ENCODE data around the gene LCE2B. TPM values are rescaled to one million over a fixed set of nuclear protein-coding genes. Genes with fewer than 3 reads are reported as not detected.

LCE2B gene
- total RNA-seq, 2 donors from 2014 or later, result 3.2 TPM; not detected in 1

DNA sequence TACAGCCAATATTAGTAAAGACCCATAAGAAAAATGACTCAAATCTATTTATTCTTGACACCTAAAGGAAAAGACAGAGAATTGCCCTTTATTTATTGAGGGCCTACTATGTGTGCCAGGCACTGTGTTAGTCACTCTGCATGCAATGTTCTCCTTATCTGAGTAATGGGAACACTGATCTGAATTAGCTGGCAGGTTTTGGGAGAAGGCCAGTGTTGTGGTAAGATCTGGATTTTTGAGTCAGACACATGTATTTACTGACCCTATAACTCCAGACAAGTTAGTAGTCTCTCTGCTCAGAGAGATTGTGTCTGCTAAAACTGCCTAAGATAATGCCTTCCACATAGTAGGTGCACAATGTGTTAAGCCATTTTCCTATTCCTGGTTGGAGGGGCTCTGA lies 39.3 kb downstream of the LCE2B start:
- Histone ChIP-seq H3K4me3 (no peak overlapping the region), H3K36me3 (no peaks in the 10 kb centered on the region), H3K27me3 (replicated peaks; ENCODE audit: insufficient read depth) (no peaks in the 10 kb centered on the region), H3K27ac (no peak overlapping the region), H3K4me1 (replicated peaks) (no peaks in the 10 kb centered on the region), H3K9me3 (no peaks in the 10 kb centered on the region)
- intact Hi-C loops (cut with DNase I), result no loop called here
- TF ChIP-seq POLR2AphosphoS5 (IDR thresholded peaks at IDR 0.05), result no peak
- TF ChIP-seq, protein P1, sequence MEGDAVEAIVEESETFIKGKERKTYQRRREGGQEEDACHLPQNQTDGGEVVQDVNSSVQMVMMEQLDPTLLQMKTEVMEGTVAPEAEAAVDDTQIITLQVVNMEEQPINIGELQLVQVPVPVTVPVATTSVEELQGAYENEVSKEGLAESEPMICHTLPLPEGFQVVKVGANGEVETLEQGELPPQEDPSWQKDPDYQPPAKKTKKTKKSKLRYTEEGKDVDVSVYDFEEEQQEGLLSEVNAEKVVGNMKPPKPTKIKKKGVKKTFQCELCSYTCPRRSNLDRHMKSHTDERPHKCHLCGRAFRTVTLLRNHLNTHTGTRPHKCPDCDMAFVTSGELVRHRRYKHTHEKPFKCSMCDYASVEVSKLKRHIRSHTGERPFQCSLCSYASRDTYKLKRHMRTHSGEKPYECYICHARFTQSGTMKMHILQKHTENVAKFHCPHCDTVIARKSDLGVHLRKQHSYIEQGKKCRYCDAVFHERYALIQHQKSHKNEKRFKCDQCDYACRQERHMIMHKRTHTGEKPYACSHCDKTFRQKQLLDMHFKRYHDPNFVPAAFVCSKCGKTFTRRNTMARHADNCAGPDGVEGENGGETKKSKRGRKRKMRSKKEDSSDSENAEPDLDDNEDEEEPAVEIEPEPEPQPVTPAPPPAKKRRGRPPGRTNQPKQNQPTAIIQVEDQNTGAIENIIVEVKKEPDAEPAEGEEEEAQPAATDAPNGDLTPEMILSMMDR (IDR thresholded peaks at IDR 0.05), result no peak
- TF ChIP-seq POLR2A (IDR thresholded peaks at IDR 0.05), result no peak
- DNase-seq (ENCODE audit: low spot score), result no peak

DNA sequence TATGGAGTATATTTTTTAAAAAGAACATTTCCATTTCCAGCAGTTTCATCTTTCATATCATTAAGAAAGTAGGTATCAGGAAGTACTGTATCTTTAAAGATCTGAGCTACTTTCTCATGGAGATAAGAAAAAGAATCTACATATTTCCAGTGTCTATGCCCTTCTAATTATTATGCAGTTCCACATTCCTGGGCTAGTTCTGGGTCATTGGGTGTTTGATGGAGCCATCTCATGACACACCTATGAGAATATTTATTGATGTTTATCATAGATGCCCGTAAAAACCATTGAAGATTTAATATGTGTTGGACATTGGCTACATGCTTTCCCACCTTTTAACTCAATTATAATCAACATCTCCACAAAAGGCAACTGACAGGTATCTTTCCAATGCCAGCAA lies 43.1 kb downstream of the LCE2B start:
- no peak for DNase-seq (ENCODE audit: low spot score)
- 32% methylated on average over 1 of the region's 1 CpG for WGBS
- intact Hi-C loops (cut with DNase I), result no loop called here
- no peaks in the 10 kb centered on the region for H3K27me3 ChIP-seq (replicated peaks; ENCODE audit: insufficient read depth)
- H3K9me3 ChIP-seq, result no peaks in the 10 kb centered on the region
- no peaks in the 10 kb centered on the region for H3K4me1 ChIP-seq (replicated peaks)
- H3K4me3 ChIP-seq, result no peak overlapping the region
- TF ChIP-seq POLR2A (IDR thresholded peaks at IDR 0.05), result no peak
- TF ChIP-seq, protein P1 (IDR thresholded peaks at IDR 0.05), result no peak
- no peak for TF ChIP-seq POLR2AphosphoS5 (IDR thresholded peaks at IDR 0.05)
- no peaks in the 10 kb centered on the region for H3K36me3 ChIP-seq
- H3K27ac ChIP-seq, result no peak overlapping the region

DNA sequence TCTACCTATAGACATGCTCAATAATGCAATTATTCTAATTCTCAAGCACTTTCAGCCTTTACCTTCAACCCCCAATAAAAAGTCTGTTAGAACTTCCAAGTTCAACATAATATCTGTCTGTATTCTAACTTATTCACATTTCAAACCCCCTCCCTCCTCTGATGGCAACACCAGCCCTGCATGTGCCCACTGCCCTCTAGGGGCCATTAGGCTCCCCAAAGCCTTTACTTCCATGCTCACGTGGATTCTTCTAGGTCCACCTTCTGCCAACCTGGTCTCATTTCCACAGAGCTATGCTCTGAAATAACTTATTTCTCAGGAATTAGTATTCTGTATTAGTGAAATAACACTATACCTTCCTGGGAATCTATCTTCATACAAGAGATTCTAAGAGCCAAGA lies 49.7 kb downstream of the LCE2B start:
- Histone ChIP-seq H3K36me3 (no peaks in the 10 kb centered on the region), H3K4me1 (replicated peaks) (no peaks in the 10 kb centered on the region), H3K27ac (no peak overlapping the region), H3K27me3 (replicated peaks; ENCODE audit: insufficient read depth) (no peaks in the 10 kb centered on the region), H3K4me3 (no peak overlapping the region), H3K9me3 (no peaks in the 10 kb centered on the region)
- DNase-seq (ENCODE audit: low spot score), result no peak
- intact Hi-C loops (cut with DNase I), result no loop called here
- WGBS, result 10% methylated on average over 1 of the region's 1 CpG
- TF ChIP-seq POLR2AphosphoS5 (IDR thresholded peaks at IDR 0.05) (no peak), POLR2A (IDR thresholded peaks at IDR 0.05) (no peak)
- TF ChIP-seq, protein P1 (IDR thresholded peaks at IDR 0.05), result no peak

Other genes starting within 250 kb of the LCE2B start
- not detected for gene LCE5A, start 175.3 kb upstream of the LCE2B start, total RNA-seq
- gene CRCT1, start 171.6 kb upstream of the LCE2B start, total RNA-seq, result not detected
- gene LCE3E, start 119.3 kb upstream of the LCE2B start, total RNA-seq, result not detected
- gene LCE3D, start 105.6 kb upstream of the LCE2B start, total RNA-seq, result not detected
- gene LCE3C, start 85.9 kb upstream of the LCE2B start, total RNA-seq, result not detected
- gene LCE3B, start 72.3 kb upstream of the LCE2B start, total RNA-seq, result not detected
- gene LCE3A, start 63.0 kb upstream of the LCE2B start, total RNA-seq, result not detected
- gene LCE2D, start 22.7 kb upstream of the LCE2B start, total RNA-seq, result not detected
- gene LCE2C, start 10.8 kb upstream of the LCE2B start, total RNA-seq, result 1 to 10 TPM in 1 of 2 donors, not detected in 1; 1.8 TPM
- gene LCE2A, start 12.2 kb downstream of the LCE2B start, total RNA-seq, result not detected
- gene LCE4A, start 22.0 kb downstream of the LCE2B start, total RNA-seq, result not detected
- under 1 TPM in 1 of 2 donors, not detected in 1; 0.57 TPM for gene KPRP, start 71.9 kb downstream of the LCE2B start, total RNA-seq
- gene LCE1F, start 89.0 kb downstream of the LCE2B start, total RNA-seq, result not detected
- gene LCE1E, start 100.1 kb downstream of the LCE2B start, total RNA-seq, result not detected
- gene LCE1D, start 110.6 kb downstream of the LCE2B start, total RNA-seq, result not detected
- gene LCE1C, start 120.5 kb downstream of the LCE2B start, total RNA-seq, result 1 to 10 TPM in 1 of 2 donors, not detected in 1; 8.6 TPM
- gene LCE1B, start 125.8 kb downstream of the LCE2B start, total RNA-seq, result under 1 TPM in 1 of 2 donors, not detected in 1; 0.51 TPM
- 1 to 10 TPM in 1 of 2 donors, not detected in 1; 3.4 TPM for gene LCE1A, start 141.3 kb downstream of the LCE2B start, total RNA-seq
- not detected for gene LCE6A, start 156.7 kb downstream of the LCE2B start, total RNA-seq
- not detected for gene LCE7A, start 173.9 kb downstream of the LCE2B start, total RNA-seq
- gene SMCP, start 192.2 kb downstream of the LCE2B start, total RNA-seq, result 10 to 100 TPM in 1 of 2 donors, not detected in 1; 36.5 TPM
- under 1 TPM; 0.46 to 0.57 TPM for gene IVL, start 222.4 kb downstream of the LCE2B start, total RNA-seq